ENCODE data around the gene SACM1L.

- TF ChIP-seq CTCF (conservative IDR thresholded peaks at IDR 0.05; ENCODE audit: low read length): no peak
- no peak for TF ChIP-seq EZH2phosphoT487 (IDR thresholded peaks at IDR 0.05; ENCODE audit: borderline replicate concordance)
Measured at GRCh38 chr3:45759851-45760250, 70.7 kb downstream of the SACM1L start.
